ENCODE data around the gene GARIN5B.

Gene GARIN5B

DNA sequence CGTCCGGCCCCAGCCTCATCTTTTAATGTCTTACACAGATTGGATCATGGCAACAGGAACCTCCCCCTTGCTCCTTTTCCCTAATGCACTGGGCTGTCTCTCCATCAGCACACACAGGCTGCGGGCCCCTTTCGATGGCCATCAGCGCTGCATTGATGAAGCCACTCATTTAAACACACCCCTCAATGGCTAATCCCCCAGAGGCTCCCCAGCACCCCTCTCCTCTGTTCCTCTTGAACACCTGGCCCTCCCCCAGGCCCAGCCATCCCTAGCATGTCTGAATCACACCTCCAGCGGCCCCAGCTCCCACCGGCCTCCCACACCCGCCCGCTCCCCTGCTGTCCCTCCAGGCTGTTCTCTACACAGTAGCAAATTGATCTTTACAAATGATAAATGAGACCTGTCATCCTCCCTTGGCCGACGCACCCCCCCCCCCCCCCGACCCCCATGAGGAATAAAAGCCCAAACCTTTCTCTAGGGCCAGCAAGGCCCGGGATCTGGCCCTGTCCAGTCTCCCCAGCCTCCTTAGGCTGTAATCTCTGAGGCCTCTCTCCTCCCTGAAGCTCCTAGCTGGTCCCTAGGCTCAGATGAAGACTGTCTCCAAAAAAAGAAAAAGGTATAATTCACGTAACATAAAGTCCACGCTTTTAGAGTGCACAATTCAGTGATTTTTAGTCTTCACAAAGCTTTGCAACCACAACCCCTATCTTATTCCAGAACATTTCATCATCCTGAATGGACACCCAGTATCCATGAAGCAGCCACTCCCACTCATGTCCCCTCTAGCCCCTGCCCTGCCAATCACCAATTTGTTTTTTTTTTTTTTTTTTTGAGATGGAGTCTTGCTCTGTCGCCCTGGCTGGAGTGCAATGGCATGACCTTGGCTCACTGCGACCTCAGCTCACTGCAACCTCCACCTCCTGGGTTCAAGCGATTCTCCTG is 30.0 kb upstream of the GARIN5B start:
- no peak overlapping the region for H3K27ac Mint-ChIP-seq
- peaks cover 12% of the 10 kb centered on the region for H3K4me1 Mint-ChIP-seq (ENCODE audit: low read depth)
- peaks cover 21% of the 10 kb centered on the region for H3K36me3 Mint-ChIP-seq (ENCODE audit: low read depth)
- H3K27me3 Mint-ChIP-seq (ENCODE audit: low read depth): no peaks in the 10 kb centered on the region
- no peaks in the 10 kb centered on the region for H3K9me3 Mint-ChIP-seq
- H3K4me3 Mint-ChIP-seq: no peak overlapping the region

DNA sequence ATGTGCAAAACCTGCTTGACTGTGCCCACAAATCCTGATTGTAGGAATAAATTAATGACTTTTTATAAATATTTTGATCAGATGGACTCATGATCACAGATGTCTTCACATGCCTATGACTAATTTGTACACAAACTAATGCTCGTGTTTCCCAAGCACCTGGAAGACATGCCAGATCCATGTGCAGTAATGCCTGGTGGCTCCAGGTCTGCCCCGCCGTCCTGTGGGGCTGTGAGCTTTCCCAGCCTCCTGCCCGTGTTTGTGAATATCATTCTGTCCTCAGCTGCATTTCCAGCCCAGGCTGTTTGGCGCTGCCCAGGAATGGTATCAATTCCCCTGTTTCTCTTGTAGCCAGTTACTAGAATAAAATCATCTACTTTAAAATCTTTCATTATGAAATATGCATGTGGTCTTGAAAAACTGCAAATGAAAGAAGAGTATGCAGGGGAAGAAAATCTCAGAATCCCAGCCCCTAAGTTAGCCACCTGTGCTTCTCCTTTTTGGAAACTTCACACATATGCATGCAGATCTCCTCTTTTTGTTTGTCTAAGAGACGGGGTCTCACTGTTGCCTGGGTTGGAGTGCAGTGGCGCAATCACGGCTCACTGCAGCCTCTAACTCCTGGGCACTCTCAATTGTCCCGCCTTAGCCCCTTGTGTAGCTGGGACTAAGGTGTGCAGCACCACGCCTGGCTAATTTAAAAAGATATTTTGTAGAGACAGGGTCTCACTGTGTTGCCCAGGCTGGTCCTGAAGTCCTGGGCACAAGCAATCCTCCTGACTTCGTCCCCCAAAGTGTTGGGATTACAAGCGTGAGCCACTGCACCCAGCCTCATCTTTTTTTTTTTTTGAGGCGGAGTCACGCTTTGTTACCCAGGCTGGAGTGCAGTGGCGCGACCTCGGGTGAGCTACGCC is 28.9 kb upstream of the GARIN5B start:
- no peak overlapping the region for H3K4me3 Mint-ChIP-seq
- no peaks in the 10 kb centered on the region for H3K27me3 Mint-ChIP-seq (ENCODE audit: low read depth)
- no peaks in the 10 kb centered on the region for H3K9me3 Mint-ChIP-seq
- H3K36me3 Mint-ChIP-seq (ENCODE audit: low read depth): peaks cover 31% of the 10 kb centered on the region
- H3K27ac Mint-ChIP-seq: no peak overlapping the region
- peaks cover 12% of the 10 kb centered on the region for H3K4me1 Mint-ChIP-seq (ENCODE audit: low read depth)

DNA sequence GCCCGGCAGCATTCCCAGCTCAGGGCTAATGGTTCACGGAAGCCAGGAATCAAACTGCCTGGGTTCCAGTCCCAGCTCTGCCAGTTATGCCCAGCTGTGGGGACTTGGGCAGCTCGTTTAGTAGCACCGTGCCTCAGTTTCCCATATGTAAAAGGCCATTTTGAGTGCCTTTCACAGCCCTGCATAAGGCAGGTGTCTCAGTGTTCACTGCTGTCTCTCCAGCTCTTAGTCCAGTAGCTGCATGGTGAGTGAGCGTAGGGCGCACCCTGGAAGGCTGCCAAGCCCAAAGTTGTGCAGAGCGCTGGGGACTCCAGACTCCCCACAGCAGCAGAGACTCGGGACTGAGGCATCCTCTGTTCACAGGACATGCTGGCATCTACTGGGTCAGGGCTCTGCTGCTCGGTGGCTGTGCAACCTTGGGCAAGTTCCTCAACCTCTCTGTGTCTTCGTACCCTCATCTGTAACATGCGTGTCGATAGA is 28.2 kb upstream of the GARIN5B start:
- no peaks in the 10 kb centered on the region for H3K27me3 Mint-ChIP-seq (ENCODE audit: low read depth)
- peaks cover 16% of the 10 kb centered on the region for H3K4me1 Mint-ChIP-seq (ENCODE audit: low read depth)
- peaks cover 39% of the 10 kb centered on the region for H3K36me3 Mint-ChIP-seq (ENCODE audit: low read depth)
- no peak overlapping the region for H3K27ac Mint-ChIP-seq
- H3K9me3 Mint-ChIP-seq: no peaks in the 10 kb centered on the region
- H3K4me3 Mint-ChIP-seq: no peak overlapping the region

DNA sequence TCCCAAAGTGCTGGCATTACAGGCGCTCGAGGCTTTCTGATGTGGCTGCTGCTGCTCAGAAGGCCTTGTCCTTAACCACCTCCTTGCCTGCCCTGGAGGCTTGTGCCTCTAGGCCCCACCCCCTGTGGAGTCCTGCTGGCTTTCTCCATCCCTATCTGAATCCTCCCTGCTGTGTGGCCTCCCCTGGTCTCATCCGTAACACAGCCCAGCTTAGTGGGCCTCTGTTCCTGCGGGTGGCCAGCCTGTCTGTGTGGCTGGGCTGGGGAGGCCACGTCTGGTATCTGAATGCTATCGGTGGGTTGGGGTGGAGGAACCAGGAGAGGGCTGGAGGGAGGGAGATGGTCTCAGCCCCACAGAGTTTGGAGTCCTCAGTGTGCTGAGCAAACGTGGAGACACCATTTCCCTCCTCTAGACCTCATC is 27.4 kb upstream of the GARIN5B start:
- no peak overlapping the region for H3K4me3 Mint-ChIP-seq
- no peaks in the 10 kb centered on the region for H3K27me3 Mint-ChIP-seq (ENCODE audit: low read depth)
- peaks cover 44% of the 10 kb centered on the region for H3K36me3 Mint-ChIP-seq (ENCODE audit: low read depth)
- H3K4me1 Mint-ChIP-seq (ENCODE audit: low read depth): peaks cover 16% of the 10 kb centered on the region
- H3K27ac Mint-ChIP-seq: no peak overlapping the region
- no peaks in the 10 kb centered on the region for H3K9me3 Mint-ChIP-seq

DNA sequence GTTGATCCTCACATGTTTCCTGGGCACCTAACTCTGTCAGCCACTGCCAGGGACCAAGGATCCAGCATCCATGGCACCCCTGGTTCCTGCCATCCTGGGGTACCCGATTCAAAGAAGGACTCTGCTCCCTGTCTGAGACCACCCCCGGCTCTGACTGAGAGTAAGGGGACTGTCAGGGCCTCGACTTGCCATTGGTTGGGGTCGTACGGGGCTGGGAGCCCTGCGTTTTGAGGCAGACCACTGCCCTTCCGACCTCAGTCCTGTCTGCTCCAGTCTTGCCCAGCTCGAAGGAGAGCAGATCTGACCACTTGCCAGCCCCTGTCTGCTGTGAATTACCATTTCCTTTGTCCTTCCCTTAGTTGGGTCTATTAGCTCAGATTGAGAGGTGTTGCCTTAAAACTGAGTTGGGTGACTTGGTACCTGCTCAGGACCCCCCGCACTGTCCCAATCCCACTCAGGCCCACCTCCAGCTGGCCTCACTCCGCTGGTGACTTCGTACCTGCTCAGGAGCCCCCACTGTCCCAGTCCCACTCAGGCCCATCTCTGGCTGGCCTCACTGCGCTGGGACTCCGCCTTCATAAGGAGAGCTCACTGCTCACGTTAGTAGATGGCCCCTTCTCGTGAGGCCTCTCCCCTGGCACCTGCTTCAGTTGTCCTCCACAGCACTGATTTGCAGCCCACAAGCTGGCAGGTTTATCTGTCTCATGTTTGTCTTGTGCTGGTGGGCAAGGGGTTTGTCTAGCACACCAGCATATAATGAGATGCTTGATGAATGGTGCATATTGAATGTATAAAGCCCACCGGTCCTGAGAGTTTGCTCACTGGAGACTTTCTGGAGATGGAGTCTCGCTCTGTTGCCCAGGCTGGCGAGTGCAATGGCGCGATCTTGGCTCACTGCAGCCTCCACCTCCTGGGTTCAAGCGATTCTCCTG is 26.6 kb upstream of the GARIN5B start:
- H3K4me3 Mint-ChIP-seq: peak overlapping the region; percentile 14

DNA sequence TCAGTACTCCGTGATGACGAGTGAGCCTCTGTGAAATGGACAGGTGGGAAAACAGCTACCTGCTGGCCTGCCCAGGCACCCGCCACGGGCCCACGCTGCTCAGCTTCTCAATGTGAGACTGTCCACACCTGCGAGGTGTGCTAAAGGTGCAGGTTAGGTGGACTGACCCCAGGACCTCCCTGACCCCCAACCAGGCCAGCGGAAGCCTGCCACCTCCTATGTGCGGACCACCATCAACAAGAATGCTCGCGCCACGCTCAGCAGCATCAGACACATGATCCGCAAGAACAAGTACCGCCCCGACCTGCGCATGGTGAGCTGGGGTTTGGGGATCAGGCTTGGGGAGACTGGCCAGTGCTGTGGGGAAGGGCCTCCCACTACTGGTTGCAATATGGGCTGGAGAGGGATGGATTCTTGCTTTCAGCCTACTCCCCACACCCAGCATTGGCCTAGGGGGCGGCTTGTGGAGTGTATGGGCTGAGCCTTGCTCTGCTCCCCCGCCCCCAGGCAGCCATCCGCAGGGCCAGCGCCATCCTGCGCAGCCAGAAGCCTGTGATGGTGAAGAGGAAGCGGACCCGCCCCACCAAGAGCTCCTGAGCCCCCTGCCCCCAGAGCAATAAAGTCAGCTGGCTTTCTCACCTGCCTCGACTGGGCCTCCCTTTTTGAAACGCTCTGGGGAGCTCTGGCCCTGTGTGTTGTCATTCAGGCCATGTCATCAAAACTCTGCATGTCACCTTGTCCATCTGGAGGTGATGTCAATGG is 24.9 kb upstream of the GARIN5B start:
- Mint-ChIP-seq H3K9me3 (no peaks in the 10 kb centered on the region), H3K4me3 (peak overlapping the region; percentile 98), H3K4me1 (ENCODE audit: low read depth) (peaks cover 29% of the 10 kb centered on the region), H3K27ac (no peak overlapping the region), H3K36me3 (ENCODE audit: low read depth) (peaks cover 44% of the 10 kb centered on the region), H3K27me3 (ENCODE audit: low read depth) (no peaks in the 10 kb centered on the region)

More for the DNA sequence above, 26.6 kb upstream of the GARIN5B start:
- no peak overlapping the region for H3K27ac Mint-ChIP-seq
- H3K4me1 Mint-ChIP-seq (ENCODE audit: low read depth): peaks cover 20% of the 10 kb centered on the region
- H3K36me3 Mint-ChIP-seq (ENCODE audit: low read depth): peaks cover 44% of the 10 kb centered on the region
- no peaks in the 10 kb centered on the region for H3K9me3 Mint-ChIP-seq
- H3K27me3 Mint-ChIP-seq (ENCODE audit: low read depth): no peaks in the 10 kb centered on the region

DNA sequence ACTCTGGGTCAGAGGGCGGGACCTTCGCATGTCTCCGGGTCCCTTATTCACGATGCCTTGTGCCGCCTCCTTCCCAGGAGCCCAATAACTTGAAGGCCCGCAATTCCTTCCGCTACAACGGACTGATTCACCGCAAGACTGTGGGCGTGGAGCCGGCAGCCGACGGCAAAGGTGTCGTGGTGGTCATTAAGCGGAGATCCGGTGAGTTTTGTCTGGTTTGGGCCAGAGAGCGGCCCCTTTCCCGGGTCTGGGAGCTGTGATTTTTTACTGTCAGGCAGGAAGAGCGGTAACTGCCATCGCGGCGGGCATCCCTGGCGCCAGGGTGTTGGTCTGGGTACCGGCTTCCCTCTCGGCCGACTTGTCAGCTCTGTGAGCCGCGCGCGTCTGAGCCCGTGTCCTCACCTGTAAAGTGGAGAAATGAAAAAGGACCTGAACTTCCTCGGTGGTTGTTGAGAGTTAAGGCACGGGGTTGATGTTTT is 23.5 kb upstream of the GARIN5B start:
- H3K27ac Mint-ChIP-seq: peak overlapping the region; percentile 98
- H3K27me3 Mint-ChIP-seq (ENCODE audit: low read depth): no peaks in the 10 kb centered on the region
- H3K36me3 Mint-ChIP-seq (ENCODE audit: low read depth): peaks cover 50% of the 10 kb centered on the region
- peak overlapping the region; percentile 98 for H3K4me3 Mint-ChIP-seq
- peaks cover 40% of the 10 kb centered on the region for H3K4me1 Mint-ChIP-seq (ENCODE audit: low read depth)
- H3K9me3 Mint-ChIP-seq: no peaks in the 10 kb centered on the region

DNA sequence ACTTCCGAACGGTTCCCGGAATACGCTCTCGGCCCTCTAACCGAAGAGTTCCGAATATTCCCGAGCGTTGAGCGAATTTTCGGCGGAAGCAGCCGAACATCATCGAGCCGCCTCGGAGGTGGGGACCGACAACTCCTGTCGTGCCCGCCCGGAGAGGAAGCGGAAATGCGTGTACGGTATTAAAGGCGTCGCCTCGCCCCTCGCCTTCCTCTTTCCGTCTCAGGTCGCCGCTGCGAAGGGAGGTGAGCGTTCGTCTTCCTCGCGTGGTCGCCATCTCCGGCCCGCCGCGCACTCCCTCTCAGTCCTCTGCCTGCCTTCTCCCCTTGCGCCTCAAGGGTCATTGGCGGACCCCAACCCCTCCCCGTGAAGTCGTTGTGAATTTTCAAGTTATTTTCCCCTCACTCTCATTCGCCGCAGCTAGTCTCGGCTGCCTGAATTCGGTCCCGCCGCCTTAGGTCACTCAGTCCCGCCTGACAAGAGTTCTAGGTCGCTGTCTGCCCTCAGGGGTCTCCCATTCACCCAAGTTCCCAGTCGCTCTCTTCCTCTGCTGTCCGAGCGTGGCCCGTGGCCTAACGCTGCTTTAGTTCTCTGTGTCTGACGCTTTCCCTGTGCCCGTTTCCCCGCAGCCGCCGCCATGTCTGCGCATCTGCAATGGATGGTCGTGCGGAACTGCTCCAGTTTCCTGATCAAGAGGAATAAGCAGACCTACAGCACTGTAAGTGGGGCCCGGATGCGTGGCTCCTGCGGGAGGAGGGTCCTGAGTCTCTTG is 22.8 kb upstream of the GARIN5B start, which contains the start of gene RPL28:
TSS of gene RPL28 (plus strand) at position 209 of the 769 bp plus-strand sequence. CDS start at position 635, 426 bp downstream.
- Mint-ChIP-seq H3K9me3 (no peaks in the 10 kb centered on the region), H3K4me3 (peak within 1 kb of the TSS; percentile 98), H3K27ac (peak within 1 kb of the TSS; percentile 98), H3K36me3 (ENCODE audit: low read depth) (peaks cover 52% of the 10 kb centered on the region), H3K4me1 (ENCODE audit: low read depth) (peaks cover 42% of the 10 kb centered on the region), H3K27me3 (ENCODE audit: low read depth) (no peaks in the 10 kb centered on the region)

DNA sequence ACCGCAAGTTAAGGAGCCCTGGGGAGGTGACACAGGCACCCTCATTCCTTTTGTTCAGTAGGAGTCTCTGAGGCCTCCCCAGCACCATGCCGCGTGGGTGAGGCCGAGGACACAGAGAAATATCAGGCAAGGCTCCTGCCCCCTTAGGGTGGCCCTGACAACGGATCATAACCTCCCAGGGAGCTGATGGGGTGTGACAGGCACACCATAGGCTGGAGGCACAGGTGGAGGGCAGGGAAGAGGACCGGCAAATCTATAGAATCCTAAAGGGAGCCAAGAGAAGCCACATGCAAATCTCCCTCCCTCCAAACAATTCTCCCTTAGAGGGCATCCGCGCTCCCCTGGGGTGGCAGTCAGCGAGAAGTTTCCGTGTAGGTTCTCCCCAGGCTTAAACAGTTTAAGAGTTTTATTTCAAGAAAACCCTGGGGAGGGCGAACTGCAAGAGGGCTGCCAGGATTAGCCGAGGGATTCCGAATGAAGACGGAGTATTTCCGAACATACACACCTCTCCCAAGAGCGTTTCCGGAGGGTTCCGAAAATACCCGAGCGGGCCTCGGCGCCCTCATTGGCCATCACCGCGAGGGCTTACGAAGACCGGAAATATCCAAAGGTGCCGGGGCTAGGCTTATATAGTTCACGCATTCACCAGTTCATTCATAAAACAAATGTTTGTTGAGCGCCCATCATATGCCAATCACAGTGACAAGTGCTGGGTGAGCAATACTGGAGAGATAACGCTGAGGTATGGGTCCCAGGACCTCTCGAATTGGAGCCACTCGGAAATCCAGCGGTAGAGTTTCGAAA is 22.1 kb upstream of the GARIN5B start:
- Mint-ChIP-seq H3K36me3 (ENCODE audit: low read depth) (peaks cover 48% of the 10 kb centered on the region), H3K27ac (peak overlapping the region; percentile 98), H3K4me3 (peak overlapping the region; percentile 98), H3K9me3 (no peaks in the 10 kb centered on the region), H3K4me1 (ENCODE audit: low read depth) (peaks cover 42% of the 10 kb centered on the region), H3K27me3 (ENCODE audit: low read depth) (no peaks in the 10 kb centered on the region)

DNA sequence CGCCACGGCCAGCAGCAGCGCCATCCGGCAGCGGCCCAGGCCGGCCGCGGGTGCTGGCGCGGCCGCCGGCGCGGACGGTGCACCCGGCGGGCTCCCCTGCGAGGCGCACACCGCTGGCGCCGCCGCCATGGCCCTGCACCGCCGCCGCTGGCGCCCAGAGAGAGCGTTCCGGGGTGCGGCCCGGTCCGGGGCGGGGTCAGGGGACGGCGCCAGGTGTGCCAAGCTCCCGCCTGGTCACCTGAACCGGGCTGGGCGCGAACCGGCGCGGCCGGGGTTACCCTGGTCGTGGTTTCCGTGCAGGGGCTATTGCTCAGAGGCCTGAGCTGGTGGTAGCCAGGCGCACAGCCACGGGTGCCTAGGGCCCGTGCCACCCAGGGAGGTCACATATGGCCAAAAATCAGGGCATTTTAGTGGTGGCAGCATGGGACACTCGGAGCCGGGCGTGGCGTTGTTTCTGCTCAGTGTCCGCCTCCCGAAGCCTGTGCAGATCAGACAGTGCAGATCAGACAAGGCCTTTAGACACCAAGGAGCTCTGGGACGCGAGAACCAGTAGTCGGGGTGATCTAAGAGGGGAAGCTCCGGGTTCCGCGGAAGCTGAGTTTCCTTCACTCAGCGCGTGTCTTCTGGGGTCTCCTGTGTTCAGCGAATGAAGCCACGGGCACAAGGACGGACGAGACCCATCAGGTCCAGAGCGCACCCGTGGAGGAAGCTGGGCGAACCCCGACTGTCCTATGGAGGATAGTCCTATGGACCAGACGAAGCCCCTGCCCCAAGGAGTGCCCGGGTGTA is 21.3 kb upstream of the GARIN5B start, which contains the start of gene TMEM238:
TSS of gene TMEM238 (minus strand) at position 162 of the 789 bp plus-strand sequence. CDS start at position 129, 33 bp downstream.
- Mint-ChIP-seq H3K4me3 (peak within 1 kb of the TSS; percentile 98), H3K27ac (peak within 1 kb of the TSS; percentile 98), H3K36me3 (ENCODE audit: low read depth) (peaks cover 42% of the 10 kb centered on the region), H3K4me1 (ENCODE audit: low read depth) (peaks cover 39% of the 10 kb centered on the region), H3K9me3 (no peaks in the 10 kb centered on the region), H3K27me3 (ENCODE audit: low read depth) (no peaks in the 10 kb centered on the region)
